ENCODE measurements around the gene CLDN24.

DNA sequence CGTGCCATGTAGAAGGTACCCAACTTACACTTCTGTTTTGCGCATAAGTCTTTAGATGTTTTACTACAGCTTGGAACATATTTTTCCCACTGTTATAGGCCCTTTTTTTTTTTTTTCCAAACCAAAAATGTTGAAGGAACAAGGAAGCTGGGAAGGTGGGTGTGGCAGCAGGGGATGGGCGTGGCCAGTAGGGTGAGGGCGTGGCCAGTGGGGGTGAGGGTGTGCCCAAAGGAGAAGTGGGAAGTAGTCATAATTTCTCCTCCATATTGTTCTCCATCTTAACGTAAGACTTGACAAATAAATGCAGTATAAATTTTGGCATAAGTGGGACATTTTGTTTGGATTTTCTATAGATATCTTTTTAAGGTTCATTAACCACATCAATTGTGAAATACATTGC lies 32.5 kb downstream of the CLDN24 start:
- TF ChIP-seq, protein P1, sequence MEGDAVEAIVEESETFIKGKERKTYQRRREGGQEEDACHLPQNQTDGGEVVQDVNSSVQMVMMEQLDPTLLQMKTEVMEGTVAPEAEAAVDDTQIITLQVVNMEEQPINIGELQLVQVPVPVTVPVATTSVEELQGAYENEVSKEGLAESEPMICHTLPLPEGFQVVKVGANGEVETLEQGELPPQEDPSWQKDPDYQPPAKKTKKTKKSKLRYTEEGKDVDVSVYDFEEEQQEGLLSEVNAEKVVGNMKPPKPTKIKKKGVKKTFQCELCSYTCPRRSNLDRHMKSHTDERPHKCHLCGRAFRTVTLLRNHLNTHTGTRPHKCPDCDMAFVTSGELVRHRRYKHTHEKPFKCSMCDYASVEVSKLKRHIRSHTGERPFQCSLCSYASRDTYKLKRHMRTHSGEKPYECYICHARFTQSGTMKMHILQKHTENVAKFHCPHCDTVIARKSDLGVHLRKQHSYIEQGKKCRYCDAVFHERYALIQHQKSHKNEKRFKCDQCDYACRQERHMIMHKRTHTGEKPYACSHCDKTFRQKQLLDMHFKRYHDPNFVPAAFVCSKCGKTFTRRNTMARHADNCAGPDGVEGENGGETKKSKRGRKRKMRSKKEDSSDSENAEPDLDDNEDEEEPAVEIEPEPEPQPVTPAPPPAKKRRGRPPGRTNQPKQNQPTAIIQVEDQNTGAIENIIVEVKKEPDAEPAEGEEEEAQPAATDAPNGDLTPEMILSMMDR (IDR thresholded peaks at IDR 0.05) = no peak
- TF ChIP-seq EP300 (IDR thresholded peaks at IDR 0.05) = no peak
